Ascending aorta (tissue), 2 donors: ENCODE results near the gene PRRC2B. TPM values are rescaled to one million over a fixed set of nuclear protein-coding genes. Genes with fewer than 3 reads are reported as not detected.

Experiments used
- DNase-seq, 2 donors: peaks; one replicate each; pipeline ENCODE4 v3.0.0-alpha.2; 2019; ENCODE audit warnings: low spot score in 2 of 2
- H3K27ac ChIP-seq, 2 donors: fragments of 200-600 bp; sonication (generic); one replicate each; pipeline ENCODE4 v1.5.1; 2016 to 2017; ENCODE audit warnings: mild to moderate bottlenecking in 1 of 2
- H3K27me3 ChIP-seq: fragments of 200-600 bp; sonication (generic); one replicate; pipeline ENCODE4 v1.5.1; 2017
- H3K36me3 ChIP-seq, 2 donors: fragments of 200-600 bp; sonication (generic); one replicate each; pipeline ENCODE4 v1.5.1; 2016
- H3K4me1 ChIP-seq, 2 donors: fragments of 200-600 bp; sonication (generic); one replicate each; pipeline ENCODE4 v1.5.1; 2016 to 2017; ENCODE audit warnings: mild to moderate bottlenecking in 1 of 2
- H3K4me3 ChIP-seq, 2 donors: fragments of 200-600 bp; sonication (generic); one replicate each; pipeline ENCODE4 v1.5.1; 2016 to 2017; ENCODE audit warnings: mild to moderate bottlenecking in 1 of 2
- H3K9me3 ChIP-seq, 2 donors: fragments of 200-600 bp; sonication (generic); one replicate each; pipeline ENCODE4 v1.5.1; 2016
- intact Hi-C: fragments of 100-400 bp; cut with DNase I; formaldehyde crosslinking; loops from one replicate; pipeline ENCODE4 v1.15.1; 2023
- total RNA-seq: library from RNA; depleted of rRNA; stranded (reverse); fragments of >200 nt; gene quantifications from one replicate; pipeline ENCODE4 v1.1.0, GENCODE V29; 2016
- TF ChIP-seq, protein P1 (sequence below), 3 experiments: fragments of 200-600 bp in 2 of 3; fragments of 450-650 bp in 1 of 3; sonication (generic) in 2 of 3; IDR thresholded peaks; one replicate each; pipeline ENCODE4 v1.5.1; 2016 to 2019; ENCODE audit warnings: antibody characterized with exemption in 3 of 3, mild to moderate bottlenecking in 1 of 3, moderate library complexity in 1 of 3

PRRC2B gene
- total RNA-seq, 1 donor from 2014 or later = 199 TPM

DNA sequence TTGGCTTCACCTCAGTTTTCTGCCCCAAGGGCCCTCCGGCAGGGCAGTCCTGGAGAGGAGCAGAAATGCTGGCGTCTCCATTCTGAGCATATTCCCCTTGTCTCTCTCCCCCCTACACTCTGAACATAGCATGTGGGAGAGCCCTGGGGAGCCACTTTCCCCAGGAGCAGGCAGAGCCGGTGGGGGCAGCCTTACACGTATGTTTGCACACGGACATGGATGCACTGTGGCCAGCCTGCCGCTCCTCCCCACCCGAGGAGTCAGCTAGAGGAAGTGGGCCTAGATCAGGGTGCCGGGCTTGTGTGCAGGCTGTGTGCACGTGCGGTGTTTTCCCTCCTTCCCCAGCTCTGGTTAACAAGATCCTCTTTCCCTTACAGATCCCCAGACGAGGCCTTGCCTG, 83.5 kb downstream of the PRRC2B start:
- Histone ChIP-seq H3K4me1 (no peaks in the 10 kb centered on the region), H3K9me3 (no peaks in the 10 kb centered on the region), H3K27me3 (no peaks in the 10 kb centered on the region), H3K4me3 (no peak overlapping the region), H3K36me3 (peaks cover 91 to 98% of the 10 kb centered on the region in 2 donors), H3K27ac (no peak overlapping the region)
- intact Hi-C loops = loop anchor here (5.0 kb wide), 1 partner anchor 125 kb away; no protein-coding TSS in a partner anchor
- TF ChIP-seq, protein P1, sequence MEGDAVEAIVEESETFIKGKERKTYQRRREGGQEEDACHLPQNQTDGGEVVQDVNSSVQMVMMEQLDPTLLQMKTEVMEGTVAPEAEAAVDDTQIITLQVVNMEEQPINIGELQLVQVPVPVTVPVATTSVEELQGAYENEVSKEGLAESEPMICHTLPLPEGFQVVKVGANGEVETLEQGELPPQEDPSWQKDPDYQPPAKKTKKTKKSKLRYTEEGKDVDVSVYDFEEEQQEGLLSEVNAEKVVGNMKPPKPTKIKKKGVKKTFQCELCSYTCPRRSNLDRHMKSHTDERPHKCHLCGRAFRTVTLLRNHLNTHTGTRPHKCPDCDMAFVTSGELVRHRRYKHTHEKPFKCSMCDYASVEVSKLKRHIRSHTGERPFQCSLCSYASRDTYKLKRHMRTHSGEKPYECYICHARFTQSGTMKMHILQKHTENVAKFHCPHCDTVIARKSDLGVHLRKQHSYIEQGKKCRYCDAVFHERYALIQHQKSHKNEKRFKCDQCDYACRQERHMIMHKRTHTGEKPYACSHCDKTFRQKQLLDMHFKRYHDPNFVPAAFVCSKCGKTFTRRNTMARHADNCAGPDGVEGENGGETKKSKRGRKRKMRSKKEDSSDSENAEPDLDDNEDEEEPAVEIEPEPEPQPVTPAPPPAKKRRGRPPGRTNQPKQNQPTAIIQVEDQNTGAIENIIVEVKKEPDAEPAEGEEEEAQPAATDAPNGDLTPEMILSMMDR (IDR thresholded peaks at IDR 0.05) = no peak
- no peak for DNase-seq

DNA sequence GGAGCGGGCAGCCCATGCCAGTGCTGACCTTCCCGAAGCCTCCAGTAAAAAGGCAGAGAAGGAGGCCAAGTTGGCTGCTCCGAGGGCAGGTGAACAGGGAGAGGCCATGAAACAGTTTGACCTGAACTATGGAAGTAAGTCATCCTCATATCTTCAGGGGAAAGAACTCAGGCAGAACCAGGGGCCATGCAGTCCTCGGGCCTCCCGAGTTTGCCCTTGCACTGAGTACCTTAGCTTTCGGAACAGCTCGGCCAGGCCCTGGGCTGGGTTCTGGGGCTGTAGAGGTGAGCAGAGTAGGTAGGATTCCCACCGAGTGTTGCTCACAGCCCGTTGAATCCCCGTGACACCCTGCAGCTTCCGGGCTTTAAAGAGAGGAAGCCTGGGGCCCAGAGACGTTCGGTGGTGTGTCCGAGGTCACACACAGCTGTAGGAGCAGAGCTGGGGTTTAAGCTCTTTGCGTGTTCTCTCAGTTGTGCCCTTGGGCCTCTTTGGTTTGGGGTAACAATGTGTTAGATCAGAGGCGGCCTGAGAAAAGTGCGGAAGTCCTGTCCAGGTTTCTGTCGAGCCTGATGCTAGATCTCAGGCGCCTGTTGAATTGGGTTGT, 84.0 kb downstream of the PRRC2B start:
- Histone ChIP-seq H3K9me3 (no peaks in the 10 kb centered on the region), H3K27ac (no peak overlapping the region), H3K4me3 (no peak overlapping the region), H3K4me1 (no peaks in the 10 kb centered on the region), H3K36me3 (peaks cover 91 to 98% of the 10 kb centered on the region in 2 donors), H3K27me3 (no peaks in the 10 kb centered on the region)
- no peak for DNase-seq
- intact Hi-C loops = loop anchor here (5.0 kb wide), 1 partner anchor 126 kb away; no protein-coding TSS in a partner anchor
- TF ChIP-seq, protein P1 (IDR thresholded peaks at IDR 0.05) = no peak

DNA sequence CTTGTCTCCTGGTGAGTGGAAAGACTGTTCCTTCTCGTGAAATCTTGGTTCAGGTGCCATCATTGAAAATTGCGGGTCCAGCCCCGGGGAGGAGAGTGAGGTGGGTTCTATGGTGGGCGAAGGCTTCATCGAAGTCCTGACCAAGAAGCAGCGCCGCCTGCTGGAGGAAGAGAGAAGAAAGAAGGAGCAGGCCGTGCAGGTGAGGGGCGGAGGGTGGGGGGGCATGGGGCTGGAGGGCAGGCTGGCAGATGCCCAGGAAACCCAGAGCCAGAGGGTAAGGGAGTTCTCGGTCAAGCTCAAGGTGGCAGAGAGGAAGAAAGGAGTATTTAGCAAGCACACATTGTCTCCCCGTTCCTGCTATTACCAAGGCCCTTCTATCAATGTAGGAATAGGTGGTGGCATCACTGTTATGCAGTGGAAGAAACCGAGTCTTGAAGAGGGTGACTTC, 84.6 kb downstream of the PRRC2B start:
- no peak for DNase-seq
- TF ChIP-seq, protein P1 (IDR thresholded peaks at IDR 0.05) = peak; percentile 34 to 69 (median 38)
- intact Hi-C loops = loop anchor here (5.0 kb wide), 1 partner anchor 126 kb away; no protein-coding TSS in a partner anchor
- H3K27ac ChIP-seq = no peak overlapping the region
- no peaks in the 10 kb centered on the region for H3K9me3 ChIP-seq
- H3K36me3 ChIP-seq = peaks cover 91 to 98% of the 10 kb centered on the region in 2 donors
- no peaks in the 10 kb centered on the region for H3K27me3 ChIP-seq
- no peak overlapping the region for H3K4me3 ChIP-seq
- no peaks in the 10 kb centered on the region for H3K4me1 ChIP-seq

DNA sequence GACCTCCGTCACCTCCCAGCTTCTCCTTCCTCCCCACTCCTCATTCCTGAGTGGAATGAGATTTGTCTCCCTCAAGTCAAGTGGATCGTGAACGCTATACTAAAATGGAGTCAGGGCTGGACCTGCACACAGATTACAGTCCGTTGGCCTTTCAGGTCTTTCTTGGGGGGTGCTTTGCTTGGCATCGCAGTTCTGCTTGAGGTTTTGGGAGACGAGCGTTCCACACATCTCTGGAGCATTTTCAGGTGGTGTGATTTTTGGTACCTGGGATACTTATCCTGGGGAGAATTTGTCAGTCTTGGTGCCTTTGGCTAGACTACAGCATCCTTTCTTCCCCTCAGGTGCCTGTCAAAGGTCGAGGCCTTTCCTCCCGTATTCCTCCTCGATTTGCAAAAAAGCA, 85.0 kb downstream of the PRRC2B start:
- DNase-seq = no peak
- Histone ChIP-seq H3K4me1 (no peaks in the 10 kb centered on the region), H3K9me3 (no peaks in the 10 kb centered on the region), H3K27ac (no peak overlapping the region), H3K4me3 (no peak overlapping the region), H3K27me3 (no peaks in the 10 kb centered on the region), H3K36me3 (peaks cover 91 to 98% of the 10 kb centered on the region in 2 donors)
- intact Hi-C loops = loop anchor here (5.0 kb wide), 1 partner anchor 127 kb away; no protein-coding TSS in a partner anchor
- TF ChIP-seq, protein P1 (IDR thresholded peaks at IDR 0.05) = no peak

DNA sequence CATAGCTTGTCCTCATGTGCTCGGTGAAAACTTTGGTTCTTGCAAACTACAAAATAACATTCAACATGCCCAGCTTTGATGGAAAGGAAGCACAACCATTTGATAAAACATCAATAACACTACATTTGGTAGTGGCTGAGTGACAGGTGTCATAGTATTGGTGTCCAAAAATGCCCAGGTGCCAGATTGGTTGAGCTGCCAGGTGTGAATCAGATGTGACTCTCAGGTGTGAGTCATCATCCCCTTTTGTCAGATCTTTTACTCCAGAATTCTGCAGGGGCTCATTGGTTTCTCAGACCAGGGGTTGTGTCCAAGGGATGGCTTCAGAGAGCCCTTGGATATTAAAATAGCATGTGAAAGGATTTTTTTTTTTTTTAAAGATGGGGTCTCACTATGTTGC, 86.4 kb downstream of the PRRC2B start:
- no peak overlapping the region for H3K27ac ChIP-seq
- H3K36me3 ChIP-seq = peaks cover 93 to 98% of the 10 kb centered on the region in 2 donors
- no peaks in the 10 kb centered on the region for H3K4me1 ChIP-seq
- intact Hi-C loops = no loop called here
- no peaks in the 10 kb centered on the region for H3K27me3 ChIP-seq
- DNase-seq = no peak
- H3K9me3 ChIP-seq = no peaks in the 10 kb centered on the region
- no peak overlapping the region for H3K4me3 ChIP-seq
- TF ChIP-seq, protein P1 (IDR thresholded peaks at IDR 0.05) = no peak
